Astrocyte (in vitro differentiated cells and primary cell): ENCODE results near the gene CCDC93. TPM values are rescaled to one million over a fixed set of nuclear protein-coding genes. Genes with fewer than 3 reads are reported as not detected.

ENCODE experiments used
- DNase-seq: peaks from one replicate; pipeline ENCODE4 v3.0.0-alpha.2; 2010; ENCODE audit warnings: low read depth
- FAIRE-seq: peaks from 2 replicates; lab custom pipeline; 2011; peaks lifted over from hg19 to GRCh38; lab: Jason Lieb, UNC
- H2AFZ ChIP-seq: 2 replicates; pipeline ENCODE4 v1.6.0; 2012; ENCODE audit warnings: low read depth, low read length, inconsistent platforms
- H3K27ac ChIP-seq: 2 replicates; pipeline ENCODE4 v1.5.1; 2011; ENCODE audit warnings: low read depth, low read length, inconsistent platforms
- H3K27me3 ChIP-seq: 2 replicates; pipeline ENCODE4 v1.6.0; 2011; ENCODE audit warnings: low read length, inconsistent platforms; ENCODE audit not compliant: insufficient read depth
- H3K36me3 ChIP-seq: 2 replicates; pipeline ENCODE4 v1.5.1; 2011; ENCODE audit warnings: low read length, inconsistent platforms; ENCODE audit not compliant: insufficient read depth
- H3K4me1 ChIP-seq: 2 replicates; pipeline ENCODE4 v1.5.1; 2011; ENCODE audit warnings: low read length, inconsistent platforms; ENCODE audit not compliant: insufficient read depth
- H3K4me2 ChIP-seq: 2 replicates; pipeline ENCODE4 v1.6.0; 2012; ENCODE audit warnings: low read length, inconsistent platforms
- H3K4me3 ChIP-seq: 2 replicates; pipeline ENCODE4 v1.5.1; 2011; ENCODE audit warnings: low read depth, mild to moderate bottlenecking, low read length, inconsistent platforms; ENCODE audit not compliant: insufficient read depth
- H3K79me2 ChIP-seq: 2 replicates; pipeline ENCODE4 v1.6.0; 2012; ENCODE audit warnings: mild to moderate bottlenecking, low read length, inconsistent platforms; ENCODE audit not compliant: insufficient read depth
- H3K9ac ChIP-seq: 2 replicates; pipeline ENCODE4 v1.6.0; 2012; ENCODE audit warnings: mild to moderate bottlenecking, low read length, inconsistent platforms
- H3K9me3 ChIP-seq: 2 replicates; pipeline ENCODE4 v1.5.1; 2012; ENCODE audit warnings: low read depth, mild to moderate bottlenecking, low read length, inconsistent platforms; ENCODE audit not compliant: insufficient read depth
- H4K20me1 ChIP-seq: 2 replicates; pipeline ENCODE4 v1.6.0; 2012; ENCODE audit warnings: low read length, inconsistent platforms; ENCODE audit not compliant: insufficient read depth
- H3K27ac Mint-ChIP-seq: one replicate; pipeline ENCODE4 v1.8.0; 2021; ENCODE audit warnings: mild to moderate bottlenecking, mixed read lengths; ENCODE audit not compliant: unreplicated experiment
- H3K27me3 Mint-ChIP-seq: one replicate; pipeline ENCODE4 v1.8.0; 2021; ENCODE audit warnings: low read depth, mixed read lengths; ENCODE audit not compliant: unreplicated experiment
- H3K36me3 Mint-ChIP-seq: one replicate; pipeline ENCODE4 v1.8.0; 2021; ENCODE audit warnings: low read depth, mixed read lengths; ENCODE audit not compliant: unreplicated experiment
- H3K4me1 Mint-ChIP-seq: one replicate; pipeline ENCODE4 v1.8.0; 2021; ENCODE audit warnings: low read depth, mixed read lengths; ENCODE audit not compliant: unreplicated experiment
- H3K4me3 Mint-ChIP-seq: one replicate; pipeline ENCODE4 v1.8.0; 2021; ENCODE audit warnings: mild to moderate bottlenecking, moderate library complexity, mixed read lengths; ENCODE audit not compliant: unreplicated experiment
- H3K9me3 Mint-ChIP-seq: one replicate; pipeline ENCODE4 v1.8.0; 2021; ENCODE audit warnings: mild to moderate bottlenecking, mixed read lengths; ENCODE audit not compliant: unreplicated experiment
- CTCF ChIP-seq: IDR thresholded peaks from 2 replicates; pipeline ENCODE4 v1.5.1; 2011; ENCODE audit warnings: low read depth, mild to moderate bottlenecking, inconsistent platforms, low read length, moderate library complexity; ENCODE audit not compliant: insufficient read depth
- EZH2 ChIP-seq: IDR thresholded peaks from 2 replicates; pipeline ENCODE4 v1.6.1; 2012; ENCODE audit warnings: mild to moderate bottlenecking, low read length, inconsistent platforms; ENCODE audit not compliant: insufficient read depth
- total RNA-seq: library from RNA; stranded (reverse); gene quantifications from 2 replicates; pipeline ENCODE4 v1.2.1, GENCODE V29; 2021

Gene CCDC93
- total RNA-seq, 1 donor from 2014 or later: 29.1 TPM

GRCh38 chr2:117917223-117917917 is 96.5 kb downstream of the CCDC93 start:
- H3K27ac ChIP-seq: no peak overlapping the region
- H3K9ac ChIP-seq: no peak overlapping the region
- H3K9me3 ChIP-seq: no peaks in the 10 kb centered on the region
- Mint-ChIP-seq H3K36me3 (peaks cover 19% of the 10 kb centered on the region), H3K4me1 (no peaks in the 10 kb centered on the region), H3K4me3 (no peak overlapping the region), H3K27ac (no peak overlapping the region), H3K9me3 (peaks cover 3% of the 10 kb centered on the region), H3K27me3 (no peaks in the 10 kb centered on the region)
- H2AFZ ChIP-seq: no peak overlapping the region
- FAIRE-seq: no peak
- peaks cover 2% of the 10 kb centered on the region for H4K20me1 ChIP-seq
- H3K36me3 ChIP-seq: peaks cover 29% of the 10 kb centered on the region
- no peak overlapping the region for H3K4me3 ChIP-seq
- no peaks in the 10 kb centered on the region for H3K4me1 ChIP-seq
- H3K79me2 ChIP-seq: no peaks in the 10 kb centered on the region
- TF ChIP-seq EZH2 (no peak), CTCF (peak; percentile 31)
- no peak overlapping the region for H3K4me2 ChIP-seq
- H3K27me3 ChIP-seq: no peaks in the 10 kb centered on the region
- no peak for DNase-seq

- H3K27me3 Mint-ChIP-seq: peaks cover 9% of the 10 kb centered on the region
These were observed 110.9 kb downstream of the CCDC93 start for GRCh38 chr2:117902933-117903332.

More at GRCh38 chr2:117902933-117903332, 110.9 kb downstream of the CCDC93 start:
- no peak overlapping the region for H3K4me3 ChIP-seq
- FAIRE-seq (no peak), DNase-seq (no peak)
- no peaks in the 10 kb centered on the region for H4K20me1 ChIP-seq
- H3K79me2 ChIP-seq: no peaks in the 10 kb centered on the region
- H2AFZ ChIP-seq: no peak overlapping the region
- Mint-ChIP-seq H3K4me3 (no peak overlapping the region), H3K36me3 (no peaks in the 10 kb centered on the region), H3K4me1 (no peaks in the 10 kb centered on the region), H3K9me3 (peaks cover 11% of the 10 kb centered on the region), H3K27ac (no peak overlapping the region)
- no peaks in the 10 kb centered on the region for H3K4me1 ChIP-seq
- no peak overlapping the region for H3K4me2 ChIP-seq
- no peak overlapping the region for H3K9ac ChIP-seq
- H3K9me3 ChIP-seq: no peaks in the 10 kb centered on the region
- TF ChIP-seq CTCF (no peak), EZH2 (no peak)
- no peak overlapping the region for H3K27ac ChIP-seq
- H3K27me3 ChIP-seq: no peaks in the 10 kb centered on the region
- no peaks in the 10 kb centered on the region for H3K36me3 ChIP-seq
